ENCODE results near the gene POU2F1.

GRCh38 chr1:167431261-167431908, 210.7 kb downstream of the POU2F1 start:
- no peak for TF ChIP-seq CTCF (IDR thresholded peaks at IDR 0.05; ENCODE audit: insufficient read depth, low read length, poor library complexity, severe bottlenecking)
- TF ChIP-seq EZH2phosphoT487 (conservative IDR thresholded peaks at IDR 0.05; ENCODE audit: low read length) = no peak

Measured in SU-DHL-6 (cell line).